ENCODE measurements around the gene ABCC10.
"Not testable (repeated sequence)": the region's sequence is repeated elsewhere in the genome, so short reads cannot be mapped to it uniquely, and the experiment has no call there.

Gene ABCC10

DNA sequence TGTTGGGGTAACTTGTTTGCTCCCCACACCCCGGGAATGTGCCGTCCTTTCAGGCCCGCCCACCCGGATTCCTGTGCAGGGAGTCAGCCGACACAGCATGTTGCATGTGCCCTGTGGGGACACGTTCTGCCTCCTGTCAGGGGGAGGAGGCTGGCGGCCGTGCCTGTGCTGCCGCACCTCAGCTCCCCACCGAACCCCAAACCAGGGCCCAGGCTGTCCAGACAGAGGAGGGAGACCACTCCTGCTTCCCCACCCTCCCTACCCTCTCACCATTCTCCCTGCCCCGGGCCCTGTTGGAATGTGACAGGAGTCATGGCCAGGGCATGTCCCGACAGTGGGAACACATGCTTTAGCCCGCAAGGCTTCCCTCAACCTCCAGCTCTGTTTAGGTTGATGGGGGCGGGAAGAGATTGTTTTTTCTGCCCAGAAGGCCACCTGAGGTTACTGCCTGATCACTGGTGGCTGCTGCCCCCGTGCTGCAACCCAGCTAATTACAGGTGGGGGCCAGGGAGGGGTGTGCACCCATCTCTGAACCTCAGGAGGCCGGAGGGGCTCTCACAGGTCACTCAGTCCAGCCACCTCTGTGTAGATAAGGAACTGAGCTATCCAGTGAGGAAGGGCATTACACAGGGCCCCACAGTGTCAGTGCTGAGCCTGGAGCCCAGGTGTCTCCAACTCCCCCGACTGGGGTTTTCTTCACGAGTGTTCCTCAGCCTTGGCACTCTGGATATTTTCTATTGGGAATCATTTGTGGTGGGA is 69.2 kb downstream of the ABCC10 start:
- no peak for DNase-seq

DNA sequence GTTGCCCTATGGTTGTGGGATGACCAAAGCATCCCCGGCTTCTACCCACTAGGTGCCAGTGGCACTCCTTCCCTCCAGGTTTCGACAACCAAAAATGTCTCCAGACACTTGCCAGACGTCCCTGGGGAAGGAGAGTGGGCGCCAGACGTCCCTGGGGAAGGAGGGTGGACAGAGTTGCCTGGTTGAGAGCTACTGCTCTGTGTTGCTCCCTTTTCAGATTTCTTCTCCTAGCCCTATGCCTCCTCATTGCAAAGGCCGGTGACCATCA is 69.7 kb downstream of the ABCC10 start:
- DNase-seq: no peak

DNA sequence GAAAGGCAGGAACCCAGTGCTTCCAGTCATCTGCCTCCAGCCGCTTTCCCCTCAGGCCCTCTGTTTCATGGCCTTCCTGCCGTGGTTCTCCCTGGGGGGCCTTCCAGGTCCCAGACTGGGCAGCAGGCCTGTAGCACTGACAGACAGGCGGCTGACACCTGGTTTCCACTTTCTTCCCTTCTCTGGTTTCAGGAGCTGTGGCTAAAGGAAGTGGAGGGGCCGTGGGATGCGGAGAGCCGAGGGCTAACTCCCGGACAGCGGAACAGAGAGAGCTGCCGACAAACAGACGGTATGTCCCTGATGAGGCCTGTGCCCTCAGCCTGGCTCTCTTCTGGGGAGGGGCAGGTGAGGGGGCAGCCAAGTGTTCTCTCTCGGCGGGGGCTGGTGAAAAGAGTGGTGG is 70.3 kb downstream of the ABCC10 start:
- DNase-seq: no peak

DNA sequence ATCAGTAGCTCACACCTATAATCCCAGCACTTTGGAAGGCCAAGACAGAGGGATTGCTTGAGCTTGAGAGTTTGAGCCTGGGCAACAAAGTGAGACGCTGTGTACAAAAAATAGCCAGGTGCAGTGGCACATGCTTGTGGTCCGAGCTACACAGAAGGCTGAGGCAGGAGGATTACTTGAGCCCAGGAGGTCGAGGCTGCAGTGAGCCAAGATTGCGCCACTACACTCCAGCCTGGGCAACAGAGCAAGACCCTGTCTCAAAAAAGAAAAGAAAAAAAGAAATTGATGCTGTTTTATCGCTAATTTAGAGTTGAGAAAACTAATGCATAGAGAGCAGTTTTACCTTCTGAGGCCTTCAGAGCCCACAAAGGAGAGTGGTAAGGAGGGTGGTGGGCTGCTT is 71.0 kb downstream of the ABCC10 start:
- DNase-seq: not testable (repeated sequence)

GRCh38 chr6:43499028-43499815 is 71.9 kb downstream of the ABCC10 start:
- DNase-seq: no peak
